PC-3 (cell line): ENCODE results near the gene LDOC1.

ENCODE experiments used
- EZH2 ChIP-seq: fragments of 300-600 bp; sonication (generic); IDR thresholded peaks from one replicate; pipeline ENCODE4 v1.6.1; 2017; ENCODE audit warnings: antibody characterized with exemption, mild to moderate bottlenecking, low read length; ENCODE audit not compliant: unreplicated experiment
- EZH2phosphoT487 ChIP-seq: fragments of 300-600 bp; sonication (generic); IDR thresholded peaks from 2 replicates; pipeline ENCODE4 v1.6.1; 2018; ENCODE audit warnings: mild to moderate bottlenecking, antibody characterized with exemption, low read length, borderline replicate concordance
- TF ChIP-seq, protein P1 (sequence below): fragments of 300-600 bp; sonication (generic); conservative IDR thresholded peaks from 2 replicates; pipeline ENCODE4 v1.5.1; 2017; ENCODE audit warnings: antibody characterized with exemption, low read depth, mild to moderate bottlenecking, low read length

DNA sequence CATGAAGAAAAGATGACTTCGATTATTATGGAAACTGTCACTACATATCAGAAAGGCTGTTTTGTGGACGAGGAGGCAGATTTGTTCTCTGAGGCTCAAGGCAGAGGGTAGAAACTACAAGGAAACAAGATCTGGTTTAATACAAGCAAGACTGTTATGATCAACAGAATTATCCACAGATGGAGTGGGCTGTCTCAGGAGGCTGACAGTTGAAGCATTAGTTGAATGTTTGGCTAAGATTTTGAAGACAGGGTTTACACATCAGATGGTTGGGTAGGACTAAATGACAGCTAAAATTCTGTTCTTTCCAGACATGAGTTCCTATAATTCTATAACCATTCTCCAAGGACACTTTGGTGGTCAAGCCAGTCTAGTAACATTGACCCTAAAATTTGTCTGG, 49.8 kb downstream of the LDOC1 start:
- TF ChIP-seq EZH2 = no peak
- TF ChIP-seq, protein P1, sequence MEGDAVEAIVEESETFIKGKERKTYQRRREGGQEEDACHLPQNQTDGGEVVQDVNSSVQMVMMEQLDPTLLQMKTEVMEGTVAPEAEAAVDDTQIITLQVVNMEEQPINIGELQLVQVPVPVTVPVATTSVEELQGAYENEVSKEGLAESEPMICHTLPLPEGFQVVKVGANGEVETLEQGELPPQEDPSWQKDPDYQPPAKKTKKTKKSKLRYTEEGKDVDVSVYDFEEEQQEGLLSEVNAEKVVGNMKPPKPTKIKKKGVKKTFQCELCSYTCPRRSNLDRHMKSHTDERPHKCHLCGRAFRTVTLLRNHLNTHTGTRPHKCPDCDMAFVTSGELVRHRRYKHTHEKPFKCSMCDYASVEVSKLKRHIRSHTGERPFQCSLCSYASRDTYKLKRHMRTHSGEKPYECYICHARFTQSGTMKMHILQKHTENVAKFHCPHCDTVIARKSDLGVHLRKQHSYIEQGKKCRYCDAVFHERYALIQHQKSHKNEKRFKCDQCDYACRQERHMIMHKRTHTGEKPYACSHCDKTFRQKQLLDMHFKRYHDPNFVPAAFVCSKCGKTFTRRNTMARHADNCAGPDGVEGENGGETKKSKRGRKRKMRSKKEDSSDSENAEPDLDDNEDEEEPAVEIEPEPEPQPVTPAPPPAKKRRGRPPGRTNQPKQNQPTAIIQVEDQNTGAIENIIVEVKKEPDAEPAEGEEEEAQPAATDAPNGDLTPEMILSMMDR = no peak
- no peak for TF ChIP-seq EZH2phosphoT487
